GM21360 (cell line): Measurements from ENCODE around the gene GLDC.
A peak's percentile ranks its signal among the peaks of the same experiment; 100 is the strongest.

Source experiments
- ATAC-seq: cut with Tn5 transposase; IDR thresholded peaks from one replicate; pipeline ENCODE4 v1.9.1; 2021; ENCODE audit warnings: mild to moderate bottlenecking, moderate library complexity; ENCODE audit not compliant: unreplicated experiment

The GLDC gene

DNA sequence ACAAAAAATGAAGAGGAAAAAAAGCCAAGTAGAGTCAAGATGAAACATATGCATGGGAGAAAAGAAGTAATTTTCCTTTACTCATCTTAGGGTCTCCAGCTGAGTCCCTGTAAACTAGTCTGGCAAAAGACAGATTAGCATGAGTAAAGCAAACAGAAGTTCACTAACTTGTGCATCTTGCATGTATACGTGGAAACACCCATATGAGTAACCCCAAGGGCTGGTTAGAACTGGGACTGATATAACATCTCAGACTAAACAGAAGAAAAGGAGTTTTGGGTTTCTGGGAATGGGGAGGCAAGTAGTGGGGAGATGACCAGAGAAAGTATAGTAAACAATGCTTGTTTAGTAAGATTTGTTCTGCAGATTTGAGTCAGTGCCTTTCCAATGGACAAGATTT, 20.1 kb upstream of the GLDC start:
- ATAC-seq = no peak

DNA sequence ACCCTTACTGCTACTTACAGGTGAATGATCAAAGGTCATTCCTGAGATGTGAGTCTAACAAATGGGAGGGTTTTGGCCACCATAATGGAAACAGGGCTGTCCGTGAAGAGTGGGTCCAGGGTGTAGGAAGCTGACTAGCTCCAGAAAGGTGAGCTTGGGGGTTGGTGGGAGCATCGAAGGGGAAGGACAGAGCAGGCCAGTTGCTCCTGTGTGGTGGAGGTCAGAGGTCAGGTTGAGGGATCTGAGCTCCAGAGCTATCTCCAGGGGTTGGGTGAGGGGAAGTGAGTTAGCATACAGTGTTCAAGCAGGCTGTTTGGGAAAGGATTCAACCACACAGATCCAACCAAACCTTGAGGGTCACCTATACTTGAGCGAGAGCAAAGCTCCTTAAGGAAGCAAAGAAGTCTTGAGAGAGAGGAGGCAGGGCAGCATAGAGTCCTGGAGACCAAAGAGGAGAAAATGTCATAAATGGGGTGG, 18.7 kb upstream of the GLDC start:
- ATAC-seq = no peak

DNA sequence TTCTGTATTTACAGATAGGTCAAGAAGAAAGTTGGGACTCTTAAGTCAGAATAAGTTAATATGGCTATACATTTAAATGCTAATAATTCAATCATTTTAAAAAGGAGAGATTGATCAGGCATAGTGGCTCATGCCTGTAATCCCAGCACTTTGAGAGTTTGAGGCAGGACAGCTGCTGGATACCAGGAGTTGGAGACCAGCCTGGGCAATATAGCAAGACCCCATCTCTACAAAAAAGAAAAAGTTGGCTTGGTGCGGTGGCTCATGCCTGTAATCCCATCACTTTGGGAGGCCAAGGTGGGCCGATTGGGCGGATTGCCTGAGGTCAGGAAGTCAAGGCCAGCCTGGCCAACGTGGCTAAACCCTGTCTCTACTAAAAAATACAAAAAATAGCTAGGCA, 15.0 kb upstream of the GLDC start:
- ATAC-seq = no peak

DNA sequence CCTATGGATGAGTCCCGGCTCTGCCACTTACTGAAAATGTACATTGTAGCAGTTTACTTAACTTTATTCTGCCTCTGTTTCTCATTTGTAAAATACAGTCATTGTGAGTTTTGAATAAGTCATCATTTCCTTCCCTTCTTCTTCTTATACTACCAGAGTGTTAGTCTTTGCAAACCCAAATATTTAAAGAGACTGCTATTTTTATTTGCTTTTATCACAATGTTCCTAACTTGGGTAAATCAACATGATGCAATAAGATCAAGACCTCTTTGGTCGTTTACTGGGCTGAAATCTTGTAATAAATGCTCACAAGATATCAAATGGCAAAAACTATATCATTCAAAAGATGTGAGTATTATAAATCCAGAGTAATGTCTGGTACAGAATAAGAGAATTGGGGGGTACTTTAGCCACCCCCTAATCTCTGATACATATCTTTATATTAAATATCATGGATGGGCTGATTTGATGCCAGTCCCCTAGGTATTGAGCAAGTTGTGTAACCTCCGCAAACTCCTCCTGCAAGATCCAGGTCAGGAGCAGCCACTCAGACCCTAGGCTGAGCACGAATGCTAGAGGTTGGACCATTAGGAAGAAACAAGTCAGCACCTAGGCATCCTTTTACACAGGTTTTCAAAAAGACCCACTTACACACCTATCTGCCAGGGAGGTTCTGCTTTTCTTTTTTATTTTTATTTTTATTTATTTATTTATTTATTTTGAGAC, 13.3 kb upstream of the GLDC start:
- no peak for ATAC-seq

DNA sequence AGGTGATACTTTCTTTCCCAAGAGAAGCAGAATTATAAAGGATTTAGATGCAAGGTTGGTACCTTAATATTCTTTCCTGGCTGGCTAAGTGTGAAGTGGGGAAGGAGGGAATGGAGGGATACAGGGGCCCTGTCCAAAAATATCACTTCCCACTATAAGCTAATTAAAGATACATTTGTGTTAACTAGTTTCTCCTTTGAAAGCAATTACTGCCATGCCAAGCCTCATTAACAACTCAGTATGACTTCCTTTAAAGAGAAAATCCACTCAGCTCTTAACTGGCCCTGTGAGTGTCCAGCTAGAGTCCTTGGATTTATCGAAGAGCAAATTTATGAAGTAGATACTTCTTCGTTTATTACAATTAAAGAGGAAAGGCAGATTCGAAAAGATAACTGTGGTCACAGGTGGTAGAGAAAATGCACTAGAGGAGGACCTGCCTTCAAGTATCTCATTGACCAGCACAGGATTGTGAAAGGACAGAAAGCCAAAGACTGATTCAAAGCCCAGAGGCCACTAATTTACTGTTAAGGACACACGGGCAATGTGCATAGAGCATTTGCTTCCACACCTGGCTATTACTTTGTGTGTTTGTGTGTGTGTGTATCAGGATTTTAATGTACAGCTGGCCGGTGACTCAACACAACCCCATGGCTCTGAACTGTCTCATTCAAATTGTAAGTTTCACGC, 11.2 kb upstream of the GLDC start:
- no peak for ATAC-seq

DNA sequence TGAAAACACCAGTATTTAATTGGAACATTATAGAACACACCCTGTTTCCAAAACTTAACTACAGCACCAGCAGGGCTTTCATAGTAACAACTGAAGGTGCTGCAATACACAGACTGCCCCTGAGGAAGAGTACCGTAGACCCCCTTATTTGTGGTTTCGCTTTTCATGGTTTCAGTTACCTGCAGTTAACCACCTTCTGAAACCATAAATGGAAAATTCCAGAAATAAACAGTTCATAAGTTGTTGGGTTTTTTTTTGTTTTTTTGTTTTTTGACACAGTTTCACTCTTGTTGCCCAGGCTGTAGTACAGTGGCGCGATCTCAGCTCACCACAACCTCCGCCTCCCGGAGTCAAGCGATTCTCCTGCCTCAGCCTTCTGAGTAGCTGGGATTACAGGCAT, 9.5 kb upstream of the GLDC start:
- peak; percentile 88 for ATAC-seq

DNA sequence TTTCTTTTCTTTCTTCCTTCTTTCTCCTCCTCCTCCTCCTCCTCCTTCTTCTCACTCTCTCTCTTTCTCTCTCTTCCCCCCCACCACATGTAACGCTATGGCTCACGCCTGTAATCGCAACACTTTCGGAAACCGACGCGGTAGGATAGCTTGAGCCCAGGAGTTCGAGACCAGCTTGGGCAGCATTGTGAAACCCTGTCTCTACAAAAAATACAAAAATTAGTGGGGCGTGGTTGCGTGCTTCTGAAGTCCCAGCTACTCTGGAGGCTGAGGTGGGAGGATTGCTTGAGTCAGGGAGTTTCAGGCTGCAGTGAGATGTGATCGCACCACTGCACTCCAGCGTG, 736 bp upstream of the GLDC start:
- ATAC-seq = peak; percentile 29

DNA sequence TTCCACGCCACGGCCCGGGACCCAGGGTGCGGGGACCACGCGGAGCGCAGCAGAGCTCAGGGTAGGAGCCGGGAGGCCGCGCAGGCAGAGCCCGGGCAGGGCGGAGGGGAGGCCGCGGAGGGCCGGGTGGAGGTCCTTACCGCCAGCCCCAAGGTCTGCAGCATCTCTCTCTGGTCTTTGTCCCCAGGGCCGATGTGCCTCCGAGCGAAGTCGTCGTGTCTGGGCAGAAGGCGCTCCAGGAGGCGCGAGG, 499 bp downstream of the GLDC start:
- peak; percentile 26 for ATAC-seq

DNA sequence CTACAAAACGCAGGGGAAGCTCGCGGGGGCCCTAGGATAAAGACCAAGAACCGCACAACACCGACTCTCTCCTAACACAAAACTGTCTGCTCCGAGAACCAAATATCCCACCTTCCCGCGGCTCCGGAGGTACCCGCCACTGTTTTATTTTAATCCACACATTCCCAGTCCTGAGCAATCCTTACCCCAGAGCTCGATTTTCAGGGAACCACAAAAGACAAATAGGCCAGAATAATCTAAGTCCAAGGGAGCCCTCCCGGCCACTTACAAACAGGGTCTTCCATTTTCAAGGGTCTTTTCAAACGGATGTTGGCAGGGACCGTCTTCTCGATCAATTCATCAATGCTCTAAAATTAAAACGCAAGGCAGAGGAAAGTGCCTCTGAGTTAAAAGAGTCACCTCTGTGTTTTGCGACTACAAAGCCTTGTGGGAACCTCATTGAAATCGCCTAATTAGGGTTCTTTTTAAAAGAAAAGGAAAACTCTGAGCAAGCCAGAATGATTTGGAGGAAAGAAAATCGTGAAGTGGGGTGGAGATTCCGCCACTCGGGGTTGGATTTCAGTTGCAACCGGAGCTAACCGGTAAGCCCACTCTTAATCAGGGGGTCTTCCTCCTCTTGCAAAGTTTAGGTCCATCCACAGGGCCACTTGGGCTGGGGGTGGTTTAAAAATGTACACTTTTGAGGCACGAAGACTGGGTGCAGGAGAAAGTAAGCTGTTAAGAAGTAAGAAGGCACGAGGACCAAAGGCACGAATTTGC, 1.0 kb downstream of the GLDC start:
- no peak for ATAC-seq

DNA sequence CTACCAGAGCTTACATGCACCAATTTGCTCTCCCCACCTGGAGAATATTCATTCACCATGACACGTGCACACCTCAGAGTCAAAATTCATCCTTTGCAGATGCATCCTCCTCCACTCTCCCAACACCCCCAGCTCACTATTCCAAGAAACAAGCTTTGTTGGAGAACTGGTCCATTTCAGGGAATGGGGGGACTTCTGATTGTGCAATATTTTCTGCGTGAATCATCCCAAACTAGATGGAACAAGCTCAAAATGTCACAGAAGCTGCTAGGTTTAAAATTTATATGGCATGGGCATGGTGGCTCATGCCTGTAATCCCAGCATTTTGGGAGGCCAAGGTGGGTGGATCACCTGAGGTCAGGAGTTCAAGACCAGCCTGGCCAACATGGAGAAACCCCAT, 3.6 kb downstream of the GLDC start:
- no peak for ATAC-seq

DNA sequence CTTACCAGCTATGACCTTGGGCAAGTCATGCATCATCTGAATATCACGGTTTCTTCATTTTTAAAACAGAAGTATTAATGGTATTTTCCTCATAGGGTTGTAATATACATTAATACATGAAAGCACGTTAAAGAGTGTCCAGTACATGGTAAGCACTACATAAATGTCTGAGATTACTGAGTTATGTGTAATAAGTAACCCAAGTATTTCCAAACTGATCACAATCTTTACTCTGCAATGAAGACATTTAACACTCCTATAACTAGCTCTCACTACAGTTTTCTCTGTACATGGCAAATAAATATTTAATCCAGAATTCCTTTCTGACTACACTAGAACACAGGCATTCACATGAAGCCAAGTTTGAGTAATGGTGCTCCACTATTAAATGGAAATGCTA, 4.0 kb downstream of the GLDC start:
- ATAC-seq = no peak

DNA sequence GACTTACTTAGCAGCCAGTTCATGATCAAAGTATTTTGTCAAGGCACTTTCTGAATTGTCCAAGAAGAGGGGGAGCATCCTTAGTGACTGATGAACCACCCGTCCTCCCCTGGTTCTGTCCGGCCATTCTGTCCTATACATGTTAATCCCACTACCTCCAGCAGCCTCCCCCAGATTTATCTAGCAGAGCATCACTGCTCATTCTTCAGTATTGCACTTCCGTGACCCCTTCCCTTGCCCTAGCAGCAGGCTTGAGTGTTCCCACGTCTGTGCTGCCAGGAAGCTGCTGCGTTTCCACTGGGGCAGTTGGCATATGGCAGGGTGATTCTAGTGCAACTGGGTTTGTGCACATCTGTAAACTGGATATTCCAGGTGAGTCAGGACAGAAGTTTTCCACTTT, 4.5 kb downstream of the GLDC start:
- ATAC-seq = no peak

DNA sequence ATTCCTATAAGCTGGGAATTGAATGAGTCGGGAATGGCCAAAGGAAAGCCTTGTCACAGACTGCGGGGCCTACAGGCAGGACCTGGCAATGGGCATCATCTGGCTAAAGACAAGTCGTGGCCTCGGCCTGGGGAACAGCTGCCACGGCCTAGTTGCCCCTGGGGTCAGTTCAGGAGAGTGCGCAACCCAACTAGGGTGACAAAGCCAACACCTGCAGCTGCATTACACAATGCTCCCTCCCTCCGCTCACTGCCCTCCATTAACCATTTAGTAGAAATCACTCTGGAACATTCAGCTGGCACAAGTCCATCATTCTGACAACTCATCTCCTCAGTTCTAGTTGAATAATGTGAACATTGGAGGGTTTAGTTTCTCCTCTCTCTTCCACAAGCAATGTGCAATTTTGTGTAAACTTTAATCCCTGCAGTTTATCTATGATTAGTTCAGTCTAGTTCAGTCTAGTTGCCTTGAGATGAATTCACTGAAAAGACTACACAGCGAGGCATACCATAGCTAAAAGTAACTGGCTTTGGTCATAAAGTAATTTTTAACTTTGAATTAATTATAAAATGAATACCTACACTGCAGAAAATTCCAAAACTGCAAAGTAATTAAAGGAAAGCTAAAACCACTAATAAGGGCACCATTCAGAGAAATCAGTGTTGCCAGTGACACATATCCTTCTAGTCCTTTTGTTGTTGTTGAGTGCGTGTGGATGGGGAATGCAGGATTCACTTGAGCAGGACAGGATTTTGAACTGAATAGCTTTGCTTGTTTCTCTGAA, 5.1 kb downstream of the GLDC start:
- no peak for ATAC-seq

DNA sequence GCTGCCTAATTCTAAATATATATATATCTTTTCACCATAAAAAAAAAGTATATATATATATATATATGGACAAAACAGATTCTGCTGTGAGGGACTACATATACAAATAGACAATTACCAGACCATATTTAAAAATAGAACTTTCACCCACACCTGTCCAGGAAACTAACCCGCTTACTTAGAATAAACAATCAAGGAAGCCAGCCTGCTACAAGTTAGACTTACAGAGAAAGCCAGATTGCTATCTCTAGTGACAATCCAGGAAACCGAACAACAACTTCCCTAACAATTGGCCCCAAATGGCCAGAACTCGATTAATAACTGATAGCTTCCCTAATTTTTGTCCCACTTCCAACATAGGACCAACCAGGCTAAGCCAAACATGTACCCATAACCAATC, 5.9 kb downstream of the GLDC start:
- ATAC-seq = no peak

DNA sequence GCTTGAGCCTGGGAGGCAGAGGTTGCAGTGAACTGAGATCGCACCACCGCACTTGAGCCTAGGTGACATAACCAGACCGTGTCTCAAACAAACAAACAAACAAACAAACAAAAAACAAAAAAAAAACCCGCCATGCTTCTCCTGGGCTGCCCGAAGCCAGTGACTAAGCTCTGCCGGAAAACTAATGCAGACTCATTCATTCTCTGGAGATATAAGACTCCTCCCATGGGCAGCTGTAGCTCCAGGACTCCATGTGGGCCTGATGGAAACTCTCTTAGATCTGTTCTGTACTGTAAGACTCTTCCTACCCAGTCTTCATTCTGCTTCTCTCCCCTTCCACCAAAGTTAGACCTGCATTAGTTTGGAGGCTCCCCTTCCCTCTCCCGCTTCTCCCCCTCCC, 11.1 kb downstream of the GLDC start:
- ATAC-seq = no peak

DNA sequence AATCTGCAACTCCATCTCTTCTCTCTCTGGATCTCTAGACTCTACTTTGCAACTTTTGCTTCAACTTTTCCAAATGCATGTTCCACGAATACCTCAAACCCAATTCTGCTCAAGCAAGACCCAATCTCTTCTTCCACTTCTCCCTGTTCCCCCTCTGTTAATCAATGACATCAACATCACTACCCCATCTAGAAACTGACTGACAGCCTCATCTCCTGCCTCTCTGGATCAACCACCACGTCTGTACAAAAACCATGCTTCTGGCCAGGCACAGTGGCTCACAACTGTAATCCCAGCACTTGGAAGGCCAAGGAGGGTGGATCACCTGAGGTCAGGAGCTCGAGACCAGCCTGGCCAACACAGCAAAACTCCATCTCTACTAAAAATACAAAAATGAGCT, 12.2 kb downstream of the GLDC start:
- ATAC-seq = no peak

DNA sequence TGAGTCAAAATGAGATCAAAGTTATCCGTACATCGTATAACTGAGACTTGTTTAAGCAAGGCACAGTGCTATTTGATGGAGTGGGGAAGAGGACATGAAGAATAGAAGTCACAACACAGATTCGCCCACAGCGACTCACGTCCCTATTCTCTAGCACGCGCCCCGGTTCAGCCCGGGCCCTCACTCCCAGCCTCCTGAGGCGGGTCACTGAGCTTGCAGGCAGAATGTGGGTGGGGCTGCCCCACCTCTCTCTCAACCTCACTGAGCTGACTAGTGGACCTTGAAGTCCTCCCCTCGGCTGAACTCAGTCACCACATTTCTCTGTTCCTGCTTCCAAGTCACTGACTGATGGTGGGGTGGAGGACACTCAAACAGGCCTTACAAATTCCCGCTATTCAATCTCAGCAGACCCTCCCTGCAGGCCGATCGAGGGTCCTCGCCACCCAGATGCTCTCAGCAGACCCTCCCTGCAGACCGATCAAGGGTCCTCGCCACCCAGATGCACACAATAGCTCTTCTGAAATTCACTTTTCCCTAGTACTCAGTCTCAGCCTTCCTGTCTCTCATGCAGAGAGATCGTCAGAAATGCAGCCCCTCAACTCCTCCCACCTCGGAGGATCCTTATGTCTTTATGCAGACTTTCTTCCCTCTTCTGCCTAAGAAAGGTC, 12.9 kb downstream of the GLDC start:
- ATAC-seq = peak; percentile 98

DNA sequence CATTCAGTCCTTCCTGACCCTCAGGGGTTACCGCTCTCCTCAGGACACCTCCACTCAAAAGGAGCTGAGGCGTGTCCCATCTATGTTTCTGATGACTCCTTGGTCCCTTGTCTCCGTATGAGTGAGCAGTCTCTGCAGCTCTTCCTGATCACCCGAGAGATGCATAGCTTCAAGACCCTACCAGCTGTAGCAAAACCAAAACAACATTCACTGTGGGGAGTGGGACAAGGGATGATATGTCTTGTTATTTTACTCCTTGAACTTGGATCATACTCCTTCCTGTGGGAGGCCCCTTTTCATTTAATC, 14.4 kb downstream of the GLDC start:
- no peak for ATAC-seq

DNA sequence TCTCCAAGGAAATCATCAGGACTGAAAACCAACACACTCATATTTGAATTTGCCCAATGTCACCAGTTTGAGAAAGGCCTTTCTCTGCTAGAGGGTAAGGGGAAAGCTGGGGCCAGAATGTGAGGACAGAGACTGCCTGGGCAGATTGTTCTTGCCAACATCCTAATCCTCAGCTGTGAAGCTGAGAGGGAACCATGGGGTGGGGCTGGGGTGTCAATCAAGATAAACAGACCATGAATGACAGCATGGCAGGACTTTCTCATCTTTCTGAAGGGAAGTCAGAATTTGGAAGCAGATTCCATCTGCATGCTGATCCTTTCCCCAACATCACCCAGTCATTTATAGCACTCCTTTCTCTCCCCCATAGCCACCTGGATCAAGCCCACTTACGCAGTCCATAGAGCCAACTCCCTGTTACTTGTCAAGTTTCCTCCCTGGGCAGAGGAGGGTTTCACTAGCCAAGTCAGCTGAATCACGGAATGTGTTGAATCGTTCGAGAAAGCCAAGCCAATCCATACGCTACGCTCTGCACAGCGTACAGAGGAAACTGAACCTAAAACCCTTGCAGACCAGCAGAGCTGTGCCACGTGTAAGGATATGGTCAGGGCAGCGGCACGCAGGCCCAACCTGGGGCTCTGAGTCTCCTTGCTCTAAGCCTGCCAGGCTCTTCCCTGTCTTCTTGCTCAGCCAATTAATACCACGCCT, 14.9 kb downstream of the GLDC start:
- no peak for ATAC-seq

DNA sequence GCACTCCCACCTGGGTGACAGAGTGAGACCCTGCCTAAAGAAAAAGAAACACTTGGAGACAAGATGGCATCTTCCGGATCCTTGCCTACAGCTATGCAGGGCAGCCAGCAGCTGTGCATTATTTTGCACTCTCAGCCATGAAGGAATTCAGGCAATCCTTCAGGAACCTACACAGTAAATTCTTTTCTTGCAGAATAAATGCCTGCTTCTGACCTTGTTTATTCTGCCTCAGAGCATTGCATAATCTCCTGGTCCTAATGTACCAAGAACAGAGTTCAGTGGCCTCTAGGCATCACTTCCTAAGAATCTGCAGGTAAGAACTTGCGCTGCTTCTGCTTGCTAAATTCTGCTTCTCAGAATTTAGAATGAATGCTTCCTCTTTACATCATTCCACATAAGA, 16.8 kb downstream of the GLDC start:
- no peak for ATAC-seq

DNA sequence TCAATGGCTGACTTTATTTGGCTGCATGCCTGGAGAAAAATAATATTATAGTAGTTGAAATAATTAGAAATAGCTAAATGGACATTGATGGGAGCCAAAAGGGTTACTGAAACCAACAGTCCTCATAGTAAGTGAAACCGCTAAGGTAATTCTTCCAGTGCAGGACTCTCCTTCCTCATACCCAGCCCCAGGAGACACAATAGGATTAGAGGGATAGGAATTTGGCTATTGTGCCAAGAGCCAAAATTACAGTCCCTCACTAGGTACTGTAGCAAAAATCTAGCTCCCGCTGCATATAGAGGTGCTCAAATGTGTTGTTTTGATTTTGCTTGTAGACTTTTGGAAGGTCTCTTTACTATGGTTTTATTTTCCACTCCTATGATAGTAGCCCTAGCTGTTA, 20.2 kb downstream of the GLDC start:
- no peak for ATAC-seq
